ENCODE measurements around the gene NSMCE3.

NSMCE3 gene

GRCh38 chr15:29299331-29299730, 29.7 kb upstream of the NSMCE3 start:
- H3K36me3 ChIP-seq (ENCODE audit: insufficient read depth, low read length), result no peaks in the 10 kb centered on the region
- H3K27ac ChIP-seq (ENCODE audit: low read depth, low read length, poor library complexity, severe bottlenecking), result no peak overlapping the region
- no peaks in the 10 kb centered on the region for H3K9me2 ChIP-seq (ENCODE audit: low read depth, low read length)
- no peaks in the 10 kb centered on the region for H3K9me3 ChIP-seq (ENCODE audit: low read length)
- H3K4me3 ChIP-seq (ENCODE audit: low read depth, low read length, poor library complexity, severe bottlenecking), result no peak overlapping the region
- H2AFZ ChIP-seq (ENCODE audit: low read length), result no peak overlapping the region
- H3K9ac ChIP-seq (ENCODE audit: low read length), result no peak overlapping the region
- no peaks in the 10 kb centered on the region for H3K27me3 ChIP-seq (ENCODE audit: insufficient read depth, low read length)
- no peaks in the 10 kb centered on the region for H4K20me1 ChIP-seq (ENCODE audit: insufficient read depth, low read length)
- no peak for TF ChIP-seq EZH2 (IDR thresholded peaks at IDR 0.05; ENCODE audit: borderline replicate concordance, low read length)
- TF ChIP-seq CTCF (IDR thresholded peaks at IDR 0.05; ENCODE audit: low read length), result no peak
- H3K4me2 ChIP-seq (ENCODE audit: low read length), result no peak overlapping the region
- H3F3A ChIP-seq (ENCODE audit: insufficient read depth, low read length), result no peaks in the 10 kb centered on the region
- H3K4me1 ChIP-seq (ENCODE audit: insufficient read depth, low read length, severe bottlenecking), result no peaks in the 10 kb centered on the region
- no peaks in the 10 kb centered on the region for H3K79me2 ChIP-seq (ENCODE audit: insufficient read depth, low read length)

DNA sequence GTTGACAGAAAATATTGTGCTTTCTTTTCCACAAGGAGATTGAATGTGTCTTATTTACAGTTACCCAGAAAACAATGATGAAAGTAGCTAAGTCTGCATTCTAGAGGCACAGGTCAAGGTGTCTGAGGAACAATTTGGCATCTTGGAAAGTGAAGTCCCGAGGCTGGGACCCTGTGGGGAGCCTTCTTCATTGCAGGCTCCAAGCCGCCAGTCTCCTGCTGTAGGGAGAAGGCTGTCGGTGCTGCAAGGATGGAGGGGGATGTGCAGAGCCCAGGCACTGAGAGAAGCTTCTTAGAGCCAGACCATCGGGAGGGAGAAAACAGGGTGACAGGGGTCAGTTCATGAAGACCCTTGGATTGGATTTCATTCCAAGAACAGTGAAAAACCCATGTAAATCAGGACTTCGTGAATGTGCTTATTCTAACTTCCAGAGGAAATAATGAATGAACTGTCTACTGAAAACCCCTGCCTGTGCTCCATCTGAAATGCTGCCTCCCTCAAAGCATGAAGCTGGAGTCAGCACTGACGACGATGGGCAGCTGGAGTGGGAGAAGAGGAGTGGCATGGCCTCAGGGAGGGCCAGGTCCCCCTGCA, 25.2 kb upstream of the NSMCE3 start:
- no peaks in the 10 kb centered on the region for H3K4me1 ChIP-seq (ENCODE audit: insufficient read depth, low read length, severe bottlenecking)
- TF ChIP-seq CTCF (IDR thresholded peaks at IDR 0.05; ENCODE audit: low read length), result no peak
- no peak for TF ChIP-seq EZH2 (IDR thresholded peaks at IDR 0.05; ENCODE audit: borderline replicate concordance, low read length)
- H3K4me2 ChIP-seq (ENCODE audit: low read length), result no peak overlapping the region
- H3F3A ChIP-seq (ENCODE audit: insufficient read depth, low read length), result no peaks in the 10 kb centered on the region
- no peak overlapping the region for H3K27ac ChIP-seq (ENCODE audit: low read depth, low read length, poor library complexity, severe bottlenecking)
- no peak overlapping the region for H2AFZ ChIP-seq (ENCODE audit: low read length)
- H3K9me3 ChIP-seq (ENCODE audit: low read length), result no peaks in the 10 kb centered on the region
- no peaks in the 10 kb centered on the region for H3K36me3 ChIP-seq (ENCODE audit: insufficient read depth, low read length)
- H3K27me3 ChIP-seq (ENCODE audit: insufficient read depth, low read length), result no peaks in the 10 kb centered on the region; the same call in 1 of the 2 replicates
- H3K9ac ChIP-seq (ENCODE audit: low read length), result no peak overlapping the region
- H3K9me2 ChIP-seq (ENCODE audit: low read depth, low read length), result no peaks in the 10 kb centered on the region
- H3K79me2 ChIP-seq (ENCODE audit: insufficient read depth, low read length), result no peaks in the 10 kb centered on the region
- no peak overlapping the region for H3K4me3 ChIP-seq (ENCODE audit: low read depth, low read length, poor library complexity, severe bottlenecking)
- H4K20me1 ChIP-seq (ENCODE audit: insufficient read depth, low read length), result no peaks in the 10 kb centered on the region

DNA sequence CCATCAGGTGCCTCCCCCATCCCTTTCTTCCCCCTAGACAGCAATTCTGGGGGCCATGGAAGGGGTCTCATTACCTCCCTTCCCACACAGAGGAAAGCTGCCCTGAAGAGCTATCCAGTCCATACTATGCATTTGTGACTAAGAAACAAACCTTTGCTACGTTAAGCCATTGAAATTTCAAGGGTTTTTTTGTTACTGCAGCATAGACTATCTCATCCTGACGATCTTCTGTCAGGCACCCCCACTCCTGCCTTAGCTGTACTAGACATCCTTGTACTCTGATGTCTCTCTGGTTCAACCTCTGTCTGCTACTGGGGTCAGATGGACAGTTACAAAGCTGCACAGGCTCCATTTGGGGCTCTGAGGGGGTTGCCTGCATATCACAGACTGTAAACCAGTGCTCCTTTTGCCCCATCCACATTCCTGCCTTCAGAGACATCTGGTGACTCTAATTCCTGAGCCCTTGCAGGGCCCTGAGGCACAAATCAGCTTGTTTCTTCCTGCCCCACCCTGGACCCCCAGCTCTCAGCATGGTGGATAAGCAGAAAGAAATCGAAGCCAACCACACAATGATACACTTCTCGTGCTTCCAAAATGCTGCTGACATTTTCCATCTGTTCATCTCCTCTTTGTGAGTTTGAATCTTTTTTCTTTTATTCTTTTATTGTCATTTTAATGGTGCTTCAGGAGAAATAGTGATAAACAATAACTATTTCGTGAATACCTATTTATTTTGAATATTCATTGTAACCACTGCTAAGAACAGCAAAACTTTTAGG, 21.6 kb upstream of the NSMCE3 start:
- Histone ChIP-seq H3K4me1 (ENCODE audit: insufficient read depth, low read length, severe bottlenecking) (no peaks in the 10 kb centered on the region), H3K79me2 (ENCODE audit: insufficient read depth, low read length) (no peaks in the 10 kb centered on the region), H3K27me3 (ENCODE audit: insufficient read depth, low read length) (no peaks in the 10 kb centered on the region; the same call in 1 of the 2 replicates), H3K4me3 (ENCODE audit: low read depth, low read length, poor library complexity, severe bottlenecking) (no peak overlapping the region), H3K9me3 (ENCODE audit: low read length) (no peaks in the 10 kb centered on the region), H3F3A (ENCODE audit: insufficient read depth, low read length) (no peaks in the 10 kb centered on the region), H3K4me2 (ENCODE audit: low read length) (no peak overlapping the region), H3K36me3 (ENCODE audit: insufficient read depth, low read length) (no peaks in the 10 kb centered on the region), H3K9ac (ENCODE audit: low read length) (no peak overlapping the region), H3K9me2 (ENCODE audit: low read depth, low read length) (no peaks in the 10 kb centered on the region), H2AFZ (ENCODE audit: low read length) (no peak overlapping the region), H4K20me1 (ENCODE audit: insufficient read depth, low read length) (no peaks in the 10 kb centered on the region), H3K27ac (ENCODE audit: low read depth, low read length, poor library complexity, severe bottlenecking) (no peak overlapping the region)
- TF ChIP-seq EZH2 (IDR thresholded peaks at IDR 0.05; ENCODE audit: borderline replicate concordance, low read length) (no peak), CTCF (IDR thresholded peaks at IDR 0.05; ENCODE audit: low read length) (no peak)

All from OCI-LY1 (cell line).